Smooth muscle cell (in vitro differentiated cells): ENCODE data around the gene ATP10A. TPM values are rescaled to one million over a fixed set of nuclear protein-coding genes. Genes with fewer than 3 reads are reported as not detected.

Source experiments
- DNase-seq: peaks from one replicate; lab custom pipeline; 2025; ENCODE audit not compliant: unreplicated experiment; lab: John Stamatoyannopoulos, UW
- H2AFZ ChIP-seq: fragments of 200-600 bp; sonication (generic); 2 replicates; pipeline ENCODE4 v1.6.0; 2016; ENCODE audit warnings: antibody characterized with exemption, low read depth, mild to moderate bottlenecking
- H3F3A ChIP-seq: fragments of 200-600 bp; sonication (generic); 2 replicates; pipeline ENCODE4 v1.6.0; 2017; ENCODE audit warnings: antibody characterized with exemption, low read depth
- H3K27ac ChIP-seq: fragments of 200-600 bp; sonication (generic); 2 replicates; pipeline ENCODE4 v1.5.1; 2016; ENCODE audit warnings: low read depth, mild to moderate bottlenecking
- H3K27me3 ChIP-seq: fragments of 200-600 bp; sonication (generic); 2 replicates; pipeline ENCODE4 v1.6.1; 2016; ENCODE audit warnings: low read depth, mild to moderate bottlenecking
- H3K36me3 ChIP-seq: fragments of 200-600 bp; sonication (generic); 2 replicates; pipeline ENCODE4 v1.5.1; 2016; ENCODE audit warnings: low read depth
- H3K4me1 ChIP-seq: fragments of 200-600 bp; sonication (generic); 2 replicates; pipeline ENCODE4 v1.5.1; 2016; ENCODE audit warnings: low read depth
- H3K4me2 ChIP-seq: fragments of 200-600 bp; sonication (generic); 2 replicates; pipeline ENCODE4 v1.6.0; 2016; ENCODE audit warnings: mild to moderate bottlenecking
- H3K4me3 ChIP-seq: fragments of 200-600 bp; sonication (generic); 2 replicates; pipeline ENCODE4 v1.5.1; 2016; ENCODE audit warnings: mild to moderate bottlenecking
- H3K79me2 ChIP-seq: fragments of 200-600 bp; sonication (generic); 2 replicates; pipeline ENCODE4 v1.6.0; 2016; ENCODE audit warnings: low read depth, mild to moderate bottlenecking
- H3K9ac ChIP-seq: fragments of 200-600 bp; sonication (generic); 2 replicates; pipeline ENCODE4 v1.6.0; 2016; ENCODE audit warnings: low read depth
- H3K9me3 ChIP-seq: fragments of 200-600 bp; sonication (generic); replicated peaks from 2 replicates; pipeline ENCODE4 v1.5.1; 2016; ENCODE audit warnings: low read depth
- H4K20me1 ChIP-seq: fragments of 200-600 bp; sonication (generic); 2 replicates; pipeline ENCODE4 v1.6.0; 2016; ENCODE audit warnings: low read depth
- WGBS: methylation state at CpG from one replicate; pipeline ENCODE4 v1.1.7; 2016; ENCODE audit warnings: low lambda C conversion rate; 5-methylcytosine and 5-hydroxymethylcytosine counted together
- polyA plus RNA-seq: library from polyadenylated mRNA; unstranded; fragments of >200 nt; fragmentation: Nextera tagmentation; extraction: Ambion mirVana; gene quantifications from 2 replicates; pipeline ENCODE4 v1.2.1, GENCODE V29; 2016
- total RNA-seq: library from RNA; depleted of rRNA; stranded (reverse); fragments of >200 nt; gene quantifications from 2 replicates; pipeline ENCODE4 v1.2.3, GENCODE V29; 2014
- TF ChIP-seq, protein P1 (sequence below): fragments of 200-600 bp; sonication (generic); IDR thresholded peaks from 2 replicates; pipeline ENCODE4 v1.5.1; 2017; ENCODE audit warnings: borderline replicate concordance, mild to moderate bottlenecking, antibody characterized with exemption; ENCODE audit not compliant: insufficient read depth, poor library complexity, severe bottlenecking

The ATP10A gene
- total and polyA plus RNA-seq, 2 experiments from 2014 or later = 10.6 to 12.3 TPM

DNA sequence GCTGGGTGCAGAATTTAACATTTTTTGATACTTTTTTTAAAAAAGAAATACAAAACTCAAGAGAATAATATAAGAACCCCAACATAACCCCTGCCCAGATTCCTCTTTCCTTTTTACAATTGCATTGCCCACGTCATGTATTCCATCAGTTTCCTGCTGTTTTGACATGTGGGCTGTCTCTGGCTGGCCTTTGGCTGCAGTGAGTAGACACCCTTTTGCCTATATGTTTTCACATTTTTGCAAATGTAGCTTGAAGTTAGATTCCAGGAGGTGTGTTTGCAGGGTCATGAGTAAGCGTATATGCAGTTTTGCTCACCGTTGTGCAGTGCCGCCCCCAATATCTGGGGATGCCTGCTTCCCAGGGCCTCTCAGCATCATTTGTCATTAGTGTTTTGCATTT lies 28.0 kb upstream of the ATP10A start:
- DNase-seq = no peak
- no peaks in the 10 kb centered on the region for H3K27me3 ChIP-seq
- H3K4me3 ChIP-seq = no peak overlapping the region
- no peak overlapping the region for H2AFZ ChIP-seq
- TF ChIP-seq, protein P1, sequence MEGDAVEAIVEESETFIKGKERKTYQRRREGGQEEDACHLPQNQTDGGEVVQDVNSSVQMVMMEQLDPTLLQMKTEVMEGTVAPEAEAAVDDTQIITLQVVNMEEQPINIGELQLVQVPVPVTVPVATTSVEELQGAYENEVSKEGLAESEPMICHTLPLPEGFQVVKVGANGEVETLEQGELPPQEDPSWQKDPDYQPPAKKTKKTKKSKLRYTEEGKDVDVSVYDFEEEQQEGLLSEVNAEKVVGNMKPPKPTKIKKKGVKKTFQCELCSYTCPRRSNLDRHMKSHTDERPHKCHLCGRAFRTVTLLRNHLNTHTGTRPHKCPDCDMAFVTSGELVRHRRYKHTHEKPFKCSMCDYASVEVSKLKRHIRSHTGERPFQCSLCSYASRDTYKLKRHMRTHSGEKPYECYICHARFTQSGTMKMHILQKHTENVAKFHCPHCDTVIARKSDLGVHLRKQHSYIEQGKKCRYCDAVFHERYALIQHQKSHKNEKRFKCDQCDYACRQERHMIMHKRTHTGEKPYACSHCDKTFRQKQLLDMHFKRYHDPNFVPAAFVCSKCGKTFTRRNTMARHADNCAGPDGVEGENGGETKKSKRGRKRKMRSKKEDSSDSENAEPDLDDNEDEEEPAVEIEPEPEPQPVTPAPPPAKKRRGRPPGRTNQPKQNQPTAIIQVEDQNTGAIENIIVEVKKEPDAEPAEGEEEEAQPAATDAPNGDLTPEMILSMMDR = no peak
- H3K27ac ChIP-seq = no peak overlapping the region
- no peaks in the 10 kb centered on the region for H3K79me2 ChIP-seq
- H3K36me3 ChIP-seq = no peaks in the 10 kb centered on the region
- no peaks in the 10 kb centered on the region for H3K9me3 ChIP-seq
- no peaks in the 10 kb centered on the region for H3K4me1 ChIP-seq
- H3F3A ChIP-seq = no peaks in the 10 kb centered on the region
- H3K9ac ChIP-seq = no peak overlapping the region
- no peak overlapping the region for H3K4me2 ChIP-seq
- WGBS = 86% methylated on average over 4 of the region's 4 CpGs
- H4K20me1 ChIP-seq = no peaks in the 10 kb centered on the region

DNA sequence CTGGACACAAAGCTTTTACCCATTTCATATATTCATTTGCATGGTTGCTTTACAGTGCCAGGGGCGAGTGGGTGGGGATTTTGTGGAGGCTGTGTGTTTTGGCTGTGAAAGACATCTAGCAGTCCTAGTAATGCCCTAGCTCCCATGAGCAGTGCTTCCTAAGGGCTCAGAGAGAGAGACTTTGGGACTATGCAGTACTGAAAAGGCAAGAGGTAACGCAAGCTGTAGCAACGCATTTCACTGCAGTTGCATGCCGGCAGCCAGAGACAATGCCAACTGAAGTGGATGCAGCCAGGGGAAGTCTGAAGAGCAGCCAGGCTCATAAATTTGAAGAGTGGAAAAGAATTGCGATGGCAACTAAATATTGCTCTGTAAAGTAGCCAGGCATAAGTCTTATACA lies 27.4 kb upstream of the ATP10A start:
- H2AFZ ChIP-seq = no peak overlapping the region
- WGBS = 89% methylated on average over 5 of the region's 5 CpGs
- TF ChIP-seq, protein P1 = no peak
- H3K27ac ChIP-seq = no peak overlapping the region
- H4K20me1 ChIP-seq = no peaks in the 10 kb centered on the region
- H3K9ac ChIP-seq = no peak overlapping the region
- no peaks in the 10 kb centered on the region for H3K9me3 ChIP-seq
- no peak for DNase-seq
- H3K27me3 ChIP-seq = no peaks in the 10 kb centered on the region
- no peaks in the 10 kb centered on the region for H3K36me3 ChIP-seq
- no peak overlapping the region for H3K4me3 ChIP-seq
- no peaks in the 10 kb centered on the region for H3K79me2 ChIP-seq
- H3F3A ChIP-seq = no peaks in the 10 kb centered on the region
- H3K4me2 ChIP-seq = no peak overlapping the region
- no peaks in the 10 kb centered on the region for H3K4me1 ChIP-seq

DNA sequence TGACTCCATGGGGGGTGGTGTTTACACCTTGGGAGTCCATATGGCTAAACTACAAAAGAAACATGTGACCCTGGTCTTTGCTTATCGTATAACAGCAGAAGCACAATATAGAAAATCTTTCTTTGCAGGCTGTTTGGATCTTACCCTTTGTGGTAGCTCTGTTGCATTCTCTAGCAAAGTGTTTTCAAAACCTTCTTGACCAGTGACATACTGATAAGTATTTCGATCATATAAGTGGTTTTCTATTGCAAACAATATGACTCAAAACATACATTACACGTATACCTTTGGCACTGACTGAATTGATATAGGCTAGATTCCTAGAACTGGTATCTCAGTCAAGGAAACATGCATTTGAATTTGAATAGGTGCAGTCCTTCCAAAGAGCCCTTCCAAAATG lies 24.7 kb upstream of the ATP10A start:
- Histone ChIP-seq H3K4me1 (peaks cover 8% of the 10 kb centered on the region), H3K9ac (no peak overlapping the region), H4K20me1 (no peaks in the 10 kb centered on the region), H3K4me2 (no peak overlapping the region), H3F3A (peaks cover 6% of the 10 kb centered on the region), H3K27me3 (no peaks in the 10 kb centered on the region), H3K79me2 (no peaks in the 10 kb centered on the region), H2AFZ (no peak overlapping the region), H3K27ac (no peak overlapping the region), H3K4me3 (no peak overlapping the region), H3K9me3 (no peaks in the 10 kb centered on the region), H3K36me3 (no peaks in the 10 kb centered on the region)
- no peak for DNase-seq
- TF ChIP-seq, protein P1 = no peak
- 85% methylated on average over 3 of the region's 3 CpGs for WGBS

DNA sequence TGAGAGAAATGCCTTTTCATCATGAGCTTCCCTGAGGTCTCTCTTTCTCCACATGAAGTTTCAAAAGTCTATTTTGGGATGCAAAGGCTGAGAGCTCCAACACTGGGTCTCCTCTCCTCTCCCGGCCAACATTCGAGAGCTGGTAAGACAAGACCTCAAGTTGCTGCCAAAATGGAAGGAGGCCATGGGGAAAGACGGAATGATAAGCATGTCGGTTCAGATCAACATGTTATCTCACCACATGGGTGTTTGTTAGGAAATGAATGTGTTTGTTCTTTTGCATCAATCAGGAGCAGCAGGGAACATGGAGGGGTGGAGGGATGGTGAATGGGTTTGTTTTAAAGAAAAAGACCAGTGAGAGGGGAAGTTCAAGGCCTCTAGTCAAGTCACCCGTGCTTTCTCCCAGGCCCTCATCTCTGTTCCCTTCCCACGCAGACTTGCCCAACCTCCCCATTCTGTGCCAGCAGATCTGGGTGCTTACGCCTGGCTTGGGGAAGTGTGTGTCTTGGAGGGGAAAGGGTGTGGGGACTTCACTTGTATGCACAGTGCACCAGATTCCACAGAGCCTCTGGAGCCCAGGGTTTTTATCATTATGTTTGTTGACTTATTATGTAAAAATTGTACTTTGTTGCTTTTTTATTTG lies 23.5 kb upstream of the ATP10A start:
- H3F3A ChIP-seq = peaks cover 6% of the 10 kb centered on the region
- no peak for DNase-seq
- H3K4me2 ChIP-seq = no peak overlapping the region
- no peaks in the 10 kb centered on the region for H3K9me3 ChIP-seq
- WGBS = 87% methylated on average over 7 of the region's 7 CpGs
- H3K36me3 ChIP-seq = no peaks in the 10 kb centered on the region
- no peak overlapping the region for H3K4me3 ChIP-seq
- TF ChIP-seq, protein P1 = no peak
- H2AFZ ChIP-seq = no peak overlapping the region
- H4K20me1 ChIP-seq = no peaks in the 10 kb centered on the region
- H3K79me2 ChIP-seq = no peaks in the 10 kb centered on the region
- H3K27me3 ChIP-seq = no peaks in the 10 kb centered on the region
- H3K9ac ChIP-seq = no peak overlapping the region
- peaks cover 8% of the 10 kb centered on the region for H3K4me1 ChIP-seq
- no peak overlapping the region for H3K27ac ChIP-seq
